HEK293T (cell line): Measurements from ENCODE around the gene ZNF181.

Source experiments
- ARNT ChIP-seq: fragments of 450-650 bp; IDR thresholded peaks from 2 replicates; pipeline ENCODE4 v1.6.1; 2017; ENCODE audit warnings: mild to moderate bottlenecking
- BHLHE40 ChIP-seq: fragments of 450-650 bp; IDR thresholded peaks from 2 replicates; pipeline ENCODE4 v1.6.1; 2016; ENCODE audit warnings: mild to moderate bottlenecking, moderate library complexity, borderline replicate concordance
- ELF4 ChIP-seq: fragments of 450-650 bp; IDR thresholded peaks from 2 replicates; pipeline ENCODE4 v1.6.1; 2017; ENCODE audit warnings: antibody characterized with exemption
- FOXA1 ChIP-seq: fragments of 450-650 bp; IDR thresholded peaks from 2 replicates; pipeline ENCODE4 v1.6.1; 2016; ENCODE audit warnings: mild to moderate bottlenecking
- FOXK2 ChIP-seq: fragments of 450-650 bp; IDR thresholded peaks from 2 replicates; pipeline ENCODE4 v1.6.1; 2016; ENCODE audit warnings: mild to moderate bottlenecking
- FOXM1 ChIP-seq: fragments of 450-650 bp; IDR thresholded peaks from 2 replicates; pipeline ENCODE4 v1.6.1; 2017; ENCODE audit warnings: mild to moderate bottlenecking, borderline replicate concordance
- HDGF ChIP-seq: fragments of 450-650 bp; IDR thresholded peaks from 2 replicates; pipeline ENCODE4 v1.6.1; 2017; ENCODE audit warnings: antibody characterized with exemption, borderline replicate concordance
- L3MBTL2 ChIP-seq: fragments of 450-650 bp; conservative IDR thresholded peaks from 2 replicates; pipeline ENCODE4 v1.6.1; 2016; ENCODE audit warnings: mild to moderate bottlenecking
- NFRKB ChIP-seq: fragments of 450-650 bp; IDR thresholded peaks from 2 replicates; pipeline ENCODE4 v1.6.1; 2016; ENCODE audit warnings: mild to moderate bottlenecking, moderate library complexity
- PKNOX1 ChIP-seq: fragments of 450-650 bp; IDR thresholded peaks from 2 replicates; pipeline ENCODE4 v1.6.1; 2016
- SP1 ChIP-seq: fragments of 450-650 bp; IDR thresholded peaks from 2 replicates; pipeline ENCODE4 v1.6.1; 2017
- SUZ12 ChIP-seq: fragments of 450-650 bp; IDR thresholded peaks from 2 replicates; pipeline ENCODE4 v1.6.1; 2016; ENCODE audit warnings: mild to moderate bottlenecking
- TARDBP ChIP-seq: fragments of 450-650 bp; IDR thresholded peaks from 2 replicates; pipeline ENCODE4 v1.6.1; 2016
- ZNF384 ChIP-seq: fragments of 450-650 bp; IDR thresholded peaks from 2 replicates; pipeline ENCODE4 v1.6.1; 2016

GRCh38 chr19:34713262-34713637, 20.8 kb upstream of the ZNF181 start:
- TF ChIP-seq BHLHE40, result no peak
- TF ChIP-seq TARDBP, result no peak
- TF ChIP-seq L3MBTL2, result no peak
- TF ChIP-seq FOXA1, result no peak
- TF ChIP-seq FOXM1, result no peak
- TF ChIP-seq ARNT, result no peak
- no peak for TF ChIP-seq HDGF
- no peak for TF ChIP-seq ZNF384
- TF ChIP-seq PKNOX1, result no peak
- no peak for TF ChIP-seq ELF4
- TF ChIP-seq NFRKB, result no peak
- TF ChIP-seq SUZ12, result no peak
- TF ChIP-seq SP1, result no peak
- TF ChIP-seq FOXK2, result no peak
